Skeletal muscle tissue (tissue), 4 donors: ENCODE measurements around the gene SULT4A1. TPM values are rescaled to one million over a fixed set of nuclear protein-coding genes. Genes with fewer than 3 reads are reported as not detected.

ENCODE experiments used
- H3K27ac ChIP-seq: one replicate; pipeline ENCODE4 v1.7.0; 2013; ENCODE audit warnings: mild to moderate bottlenecking, low read depth, low read length, inconsistent platforms
- H3K27me3 ChIP-seq, 3 donors: one replicate each; pipeline ENCODE4 v1.7.0; 2013; ENCODE audit warnings: low read length in 3 of 3; ENCODE audit not compliant: control insufficient read depth in 3 of 3, insufficient read depth in 3 of 3
- H3K36me3 ChIP-seq, 3 donors: one replicate each; pipeline ENCODE4 v1.7.0; 2013; ENCODE audit warnings: low read length in 3 of 3; ENCODE audit not compliant: control insufficient read depth in 3 of 3, insufficient read depth in 3 of 3
- H3K4me1 ChIP-seq, 3 donors: one replicate each; pipeline ENCODE4 v1.7.0; 2013; ENCODE audit warnings: low read length in 3 of 3, mild to moderate bottlenecking in 3 of 3; ENCODE audit not compliant: control insufficient read depth in 3 of 3, insufficient read depth in 3 of 3
- H3K4me3 ChIP-seq, 3 donors: one replicate each; pipeline ENCODE4 v1.7.0; 2013; ENCODE audit warnings: low read length in 3 of 3
- H3K9ac ChIP-seq, 3 donors: one replicate each; pipeline ENCODE4 v1.7.0; 2013; ENCODE audit warnings: low read length in 3 of 3, mild to moderate bottlenecking in 3 of 3, moderate library complexity in 2 of 3, low read depth in 1 of 3
- H3K9me3 ChIP-seq, 3 donors: one replicate each; pipeline ENCODE4 v1.7.0; 2013; ENCODE audit warnings: low read length in 3 of 3; ENCODE audit not compliant: control insufficient read depth in 3 of 3
- total RNA-seq: library from RNA; depleted of rRNA; stranded (reverse); fragments of >200 nt; gene quantifications from one replicate; pipeline ENCODE4 v1.2.3, GENCODE V29; 2014
- donor health status: Osteomylitis.

SULT4A1 gene
- total RNA-seq, 1 donor from 2014 or later = under 0.01 TPM

DNA sequence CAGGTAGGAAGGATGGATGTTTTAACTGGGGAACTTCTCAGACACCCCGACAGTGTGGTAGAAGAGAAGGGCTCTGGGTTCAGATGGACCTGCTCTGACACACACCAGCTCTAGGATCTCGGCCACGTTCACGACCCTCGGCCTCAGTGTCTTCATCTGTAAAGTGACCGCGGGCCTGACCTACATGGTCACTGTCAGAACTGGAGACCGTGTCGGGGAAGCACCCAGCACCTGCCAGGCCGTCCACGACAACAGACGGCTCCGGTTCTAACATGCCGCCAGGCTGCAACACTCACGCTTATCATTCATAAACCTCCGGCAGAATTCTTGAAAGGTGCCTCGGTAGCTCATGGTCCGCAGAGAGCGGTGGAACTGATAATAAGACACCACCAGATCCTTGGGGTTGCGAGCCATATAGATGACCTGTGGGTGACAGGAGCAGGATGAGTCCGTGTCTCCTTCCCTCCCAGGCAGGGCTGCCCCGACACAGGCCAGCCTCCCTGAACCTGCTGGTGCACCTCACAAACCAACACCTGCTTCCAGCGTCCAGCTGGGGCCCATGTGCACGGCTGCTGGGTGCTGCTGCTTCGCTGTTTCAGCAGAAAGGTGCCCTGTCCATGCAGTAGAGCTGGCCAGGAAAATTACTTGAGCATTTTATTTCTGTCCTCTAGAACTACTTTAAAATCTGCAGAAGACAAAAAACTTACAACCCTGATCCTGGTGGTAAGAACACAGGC, 23.6 kb downstream of the SULT4A1 start:
- no peak overlapping the region for H3K9ac ChIP-seq
- H3K4me3 ChIP-seq = no peak overlapping the region
- H3K9me3 ChIP-seq = no peaks in the 10 kb centered on the region
- H3K27ac ChIP-seq = no peak overlapping the region
- H3K36me3 ChIP-seq = no peaks in the 10 kb centered on the region
- H3K27me3 ChIP-seq = peaks cover 9 to 36% (median 26%) of the 10 kb centered on the region in 3 donors
- no peaks in the 10 kb centered on the region for H3K4me1 ChIP-seq

DNA sequence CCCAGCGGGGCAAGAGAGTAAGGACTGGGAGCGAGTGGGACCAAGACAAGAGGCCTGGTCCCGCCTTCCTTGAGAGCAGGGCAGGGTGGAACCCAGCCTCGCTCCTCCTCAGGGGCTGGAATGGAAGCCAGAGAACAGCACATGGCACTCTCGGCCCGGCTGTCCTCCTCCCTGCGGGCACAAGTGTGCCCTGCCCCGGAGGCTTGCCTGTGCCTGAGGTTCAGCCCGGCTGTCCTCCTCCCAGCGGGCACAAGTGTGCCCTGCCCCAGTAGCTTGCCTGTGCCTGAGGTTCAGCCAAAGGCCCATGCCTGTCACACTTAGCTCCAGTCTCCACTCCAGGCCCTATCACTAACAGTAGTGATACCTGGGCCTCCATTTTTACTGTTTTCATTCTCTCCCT, 24.2 kb downstream of the SULT4A1 start:
- Histone ChIP-seq H3K9ac (no peak overlapping the region), H3K27ac (no peak overlapping the region), H3K36me3 (no peaks in the 10 kb centered on the region), H3K27me3 (peaks cover 13 to 37% (median 26%) of the 10 kb centered on the region in 3 donors), H3K4me3 (no peak overlapping the region), H3K4me1 (no peaks in the 10 kb centered on the region), H3K9me3 (no peaks in the 10 kb centered on the region)

DNA sequence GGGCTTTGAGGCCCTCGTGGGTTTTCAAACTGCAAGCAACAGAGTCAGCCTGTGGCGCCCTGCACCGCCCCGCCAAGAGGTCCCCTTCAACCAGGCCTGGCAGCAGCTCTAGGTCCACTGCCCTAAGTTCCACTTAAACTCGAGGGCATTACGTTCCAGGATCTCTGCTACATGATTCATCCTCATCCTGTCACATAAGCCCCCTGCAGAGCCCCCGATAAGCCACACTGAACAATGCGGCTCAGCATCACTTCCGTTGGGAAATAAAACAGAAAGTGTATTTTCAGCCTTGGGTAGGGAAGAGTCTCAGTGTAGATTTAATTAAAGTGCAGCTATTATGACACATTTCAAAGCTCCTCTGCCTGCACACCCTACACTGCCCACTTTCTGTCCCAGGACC, 24.6 kb downstream of the SULT4A1 start:
- no peaks in the 10 kb centered on the region for H3K36me3 ChIP-seq
- H3K4me3 ChIP-seq = no peak overlapping the region
- H3K27ac ChIP-seq = no peak overlapping the region
- H3K9me3 ChIP-seq = no peaks in the 10 kb centered on the region
- H3K27me3 ChIP-seq = peaks cover 18 to 42% (median 31%) of the 10 kb centered on the region in 3 donors
- no peak overlapping the region for H3K9ac ChIP-seq
- H3K4me1 ChIP-seq = no peaks in the 10 kb centered on the region

DNA sequence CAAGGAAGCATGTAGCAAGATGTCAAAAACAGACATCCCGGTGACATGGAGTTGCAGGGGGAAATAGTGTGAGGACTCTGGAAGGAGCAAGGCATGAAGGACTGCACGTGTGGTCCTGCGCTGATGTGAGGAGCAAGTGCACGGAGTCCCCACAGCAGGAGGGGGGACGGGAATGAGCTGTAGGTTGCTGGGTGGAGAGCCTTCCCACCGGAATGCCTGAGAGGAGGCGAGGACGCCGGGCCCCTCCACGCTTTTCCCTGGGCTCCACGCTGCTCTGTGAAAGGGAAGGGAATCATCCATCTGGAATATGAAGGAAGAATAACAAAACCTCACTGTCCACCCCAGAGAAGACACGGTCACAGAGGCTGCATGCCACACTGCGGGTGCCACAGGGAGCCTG, 26.6 kb downstream of the SULT4A1 start:
- H3K9me3 ChIP-seq = no peaks in the 10 kb centered on the region
- no peaks in the 10 kb centered on the region for H3K36me3 ChIP-seq
- no peak overlapping the region for H3K27ac ChIP-seq
- peaks cover 21 to 35% (median 33%) of the 10 kb centered on the region in 3 donors for H3K27me3 ChIP-seq
- no peak overlapping the region for H3K4me3 ChIP-seq
- no peaks in the 10 kb centered on the region for H3K4me1 ChIP-seq
- H3K9ac ChIP-seq = no peak overlapping the region

DNA sequence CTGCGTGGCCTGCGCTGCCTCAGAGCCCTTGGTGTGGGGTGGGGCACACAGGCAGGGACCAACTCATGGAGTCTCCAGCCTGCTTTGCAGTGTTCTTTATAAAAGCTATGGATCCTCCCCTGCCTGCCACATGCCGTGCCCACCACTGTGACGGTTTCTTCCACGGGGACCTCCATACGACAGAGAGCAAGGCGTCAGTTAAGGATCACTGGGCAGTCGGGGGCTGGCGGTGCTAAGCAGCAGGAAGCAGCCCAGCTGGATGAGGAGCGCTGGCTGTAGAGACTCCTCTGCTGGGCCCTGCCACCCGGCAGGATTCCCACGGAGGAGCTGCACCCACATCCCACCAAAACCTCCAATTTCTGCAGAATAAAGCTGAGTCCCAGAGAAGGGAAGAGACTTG, 27.1 kb downstream of the SULT4A1 start:
- Histone ChIP-seq H3K9me3 (no peaks in the 10 kb centered on the region), H3K27me3 (peaks cover 21 to 34% (median 31%) of the 10 kb centered on the region in 3 donors)

DNA sequence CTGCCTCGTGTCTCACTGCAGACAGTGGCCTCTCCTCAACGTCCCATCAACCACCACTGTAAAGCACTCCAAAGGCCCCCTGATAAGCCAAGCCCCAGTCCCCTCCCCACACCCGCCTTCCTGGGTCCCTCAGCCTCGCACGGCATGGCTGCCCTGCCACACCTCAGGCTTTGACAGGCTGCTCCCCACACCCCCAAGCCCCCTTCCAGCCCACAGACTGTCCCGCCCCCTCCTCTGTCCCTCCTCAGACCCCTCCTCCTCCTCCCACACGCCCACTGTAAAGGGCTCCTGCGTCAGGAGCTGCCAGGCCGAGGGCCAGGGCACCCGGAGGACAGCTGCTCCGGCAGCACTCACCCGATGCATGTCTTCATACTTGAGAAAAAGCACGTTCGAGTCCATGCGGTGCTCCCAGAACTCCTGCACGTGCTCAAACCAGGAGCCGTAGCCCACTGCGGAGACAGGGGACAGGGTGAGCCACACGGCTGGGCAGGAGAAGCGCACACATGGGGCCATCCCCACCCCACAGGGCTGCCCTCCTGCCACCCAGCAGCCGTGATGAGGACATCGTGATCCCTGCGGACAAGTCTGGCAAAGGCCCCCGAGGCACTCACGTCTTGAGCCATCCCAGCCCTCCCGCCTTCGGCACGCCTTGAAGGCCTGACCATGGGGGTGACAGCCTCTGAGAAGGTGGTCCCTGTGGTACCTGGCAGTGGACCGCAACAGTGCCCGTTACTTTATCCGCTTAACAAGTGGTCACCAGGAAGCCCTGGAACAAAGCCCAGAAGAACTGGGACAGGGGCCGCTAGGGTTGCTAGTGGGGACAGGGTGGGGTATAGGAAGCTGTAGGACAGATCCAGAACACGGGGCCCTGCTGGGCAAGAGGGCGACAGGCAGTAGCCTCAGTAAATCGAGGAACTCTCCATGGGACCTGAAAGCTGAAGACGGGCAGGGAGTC, 28.8 kb downstream of the SULT4A1 start:
- Histone ChIP-seq H3K27me3 (peaks cover 21 to 36% (median 31%) of the 10 kb centered on the region in 3 donors), H3K4me3 (no peak overlapping the region)

More for the DNA sequence above, 27.1 kb downstream of the SULT4A1 start:
- no peak overlapping the region for H3K27ac ChIP-seq
- no peak overlapping the region for H3K9ac ChIP-seq
- no peaks in the 10 kb centered on the region for H3K36me3 ChIP-seq
- H3K4me1 ChIP-seq = peaks cover 4 to 6% (median 4%) of the 10 kb centered on the region in 3 donors
- no peak overlapping the region for H3K4me3 ChIP-seq

DNA sequence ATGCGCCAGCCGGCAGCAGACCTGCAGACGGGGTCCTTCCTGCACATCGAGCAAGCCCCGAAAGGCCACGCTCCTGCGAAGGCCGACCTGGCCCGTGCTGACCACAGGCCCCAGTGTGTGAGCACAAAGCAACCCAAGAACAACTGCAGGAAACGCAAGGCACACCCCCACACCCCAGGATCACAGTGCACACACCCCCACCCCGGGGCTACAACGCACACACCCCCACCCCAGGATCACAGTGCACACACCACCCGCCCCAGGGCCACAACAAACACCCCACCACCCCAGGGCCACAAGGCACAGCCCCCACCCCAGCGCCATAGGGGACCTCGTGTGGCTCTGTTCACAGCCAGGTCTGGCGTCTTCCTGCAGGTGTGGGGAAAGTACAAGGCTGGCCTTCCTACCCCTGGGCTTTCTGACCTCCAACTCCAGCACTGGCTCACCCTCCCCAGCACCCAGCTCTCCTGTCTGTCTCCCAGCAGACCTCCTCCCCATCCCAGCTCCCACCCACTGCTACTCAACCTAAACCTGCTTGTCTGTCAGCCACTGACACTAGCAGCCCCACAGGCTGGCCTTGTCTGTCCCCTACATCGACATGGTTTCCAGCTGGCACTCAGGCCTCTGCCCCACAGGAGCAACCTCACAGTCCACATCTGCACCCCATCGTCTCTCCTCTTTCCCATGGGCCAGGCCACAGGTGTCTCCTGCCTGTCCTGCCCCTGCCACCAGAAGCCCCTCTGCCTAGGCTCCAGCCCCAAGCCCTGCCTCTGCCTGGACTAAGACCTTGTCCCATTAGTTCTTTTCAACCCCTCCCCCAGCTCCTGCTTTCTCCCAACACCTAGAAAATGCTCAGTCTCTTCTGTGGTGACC, 29.7 kb downstream of the SULT4A1 start:
- no peaks in the 10 kb centered on the region for H3K9me3 ChIP-seq
- H3K4me1 ChIP-seq = peaks cover 18 to 25% (median 22%) of the 10 kb centered on the region in 3 donors
- no peak overlapping the region for H3K9ac ChIP-seq
- H3K27ac ChIP-seq = no peak overlapping the region
- H3K4me3 ChIP-seq = no peak overlapping the region
- H3K36me3 ChIP-seq = no peaks in the 10 kb centered on the region
- peaks cover 21 to 30% (median 30%) of the 10 kb centered on the region in 3 donors for H3K27me3 ChIP-seq

More for the DNA sequence above, 28.8 kb downstream of the SULT4A1 start:
- Histone ChIP-seq H3K4me1 (peaks cover 18 to 21% (median 20%) of the 10 kb centered on the region in 3 donors), H3K9ac (no peak overlapping the region), H3K27ac (no peak overlapping the region), H3K9me3 (no peaks in the 10 kb centered on the region), H3K36me3 (no peaks in the 10 kb centered on the region)

DNA sequence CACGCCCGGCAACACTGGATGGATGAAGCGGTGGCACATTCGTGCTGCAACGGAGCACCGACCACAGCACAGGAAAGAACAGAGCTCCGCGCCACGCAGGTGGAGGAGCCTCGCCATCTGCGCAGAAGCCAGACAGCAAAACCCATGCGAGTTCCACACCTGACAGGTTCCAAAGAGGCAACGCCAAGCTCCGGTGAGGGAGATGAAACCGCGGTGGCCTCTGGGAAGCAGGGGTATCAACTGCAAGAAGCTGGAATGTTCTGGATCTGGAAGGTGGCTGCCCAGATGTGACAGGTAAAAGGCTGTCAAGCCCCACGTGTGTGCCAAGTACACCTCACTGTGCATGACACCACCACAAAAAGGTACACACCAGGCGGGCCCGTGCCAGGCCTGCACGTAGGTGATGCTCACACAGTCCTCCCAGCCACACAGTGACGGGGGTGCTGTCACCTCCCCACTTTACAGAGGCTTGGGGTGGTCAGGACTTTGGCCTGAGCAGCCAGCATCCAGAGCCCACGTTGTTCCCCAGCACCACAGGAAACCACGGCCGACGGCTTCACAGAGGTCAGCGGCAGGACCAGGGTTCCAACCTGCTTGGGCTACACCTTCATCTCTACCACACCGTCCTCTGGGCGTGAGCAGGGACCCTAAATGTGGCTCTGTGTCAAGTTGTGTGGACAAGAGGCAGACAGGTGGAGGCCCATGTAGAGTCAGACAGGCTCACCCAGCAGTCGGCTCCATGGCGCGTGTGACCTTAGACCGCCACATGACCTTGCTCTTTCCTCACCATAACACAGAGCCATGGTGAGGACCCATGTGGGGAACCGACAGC, 30.5 kb downstream of the SULT4A1 start:
- Histone ChIP-seq H3K9me3 (no peaks in the 10 kb centered on the region), H3K4me3 (no peak overlapping the region), H3K9ac (no peak overlapping the region), H3K36me3 (no peaks in the 10 kb centered on the region), H3K27ac (no peak overlapping the region), H3K27me3 (peaks cover 21 to 30% (median 25%) of the 10 kb centered on the region in 3 donors), H3K4me1 (peaks cover 18 to 28% (median 22%) of the 10 kb centered on the region in 3 donors)
